Endothelial cell of umbilical vein (primary cell): Measurements from ENCODE around the gene TXN2. TPM values are rescaled to one million over a fixed set of nuclear protein-coding genes. Genes with fewer than 3 reads are reported as not detected.

ENCODE experiments used
- polyA plus RNA-seq, 4 experiments: library from polyadenylated mRNA; depleted of rRNA in 3 of 4; stranded (reverse) in 3 of 4; unstranded in 1 of 4; fragments of >200 nt; gene quantifications; 2 replicates each; pipeline versions ENCODE4 v1.2.1 to v1.2.3, GENCODE V29; 2011 to 2012; ENCODE audit warnings: missing spikeins in 1 of 4
- small RNA-seq: library from RNA; depleted of rRNA; stranded (forward); fragments of <200 nt; gene quantifications from one replicate; pipeline ENCODE3, GENCODE V24; 2012; ENCODE audit warnings: low replicate concordance, low read depth; ENCODE audit not compliant: insufficient read depth, insufficient read length
- total RNA-seq: library from RNA; stranded (reverse); gene quantifications from 2 replicates; pipeline ENCODE4 v1.2.3, GENCODE V29; 2021

Gene TXN2
- total and polyA plus RNA-seq, 2 donors (not counting 3 experiments of a cell fraction or from before 2014, with no cell fraction given) = 75.9 to 183 TPM

Small RNA genes within 50 kb of the gene (small RNA-seq; reads per million reads assigned to genes)
- gene RF00019 = not detected

Other genes with a start within 250 kb of the TXN2 start
- gene APOL2, start 242.1 kb downstream of the TXN2 start, total RNA-seq = 37.6 and 41.9 TPM in 2 replicates
- gene APOL2, start 242.1 kb downstream of the TXN2 start, polyA plus RNA-seq = 16.9 and 17.8 TPM in 2 replicates
- gene APOL1, start 228.5 kb downstream of the TXN2 start, total RNA-seq = 9.3 and 14.1 TPM in 2 replicates
- gene APOL1, start 228.5 kb downstream of the TXN2 start, polyA plus RNA-seq = 6.8 and 8.2 TPM in 2 replicates
- gene MYH9, start 93.7 kb downstream of the TXN2 start, total RNA-seq = 1,331 and 1,413 TPM in 2 replicates
- gene MYH9, start 93.7 kb downstream of the TXN2 start, polyA plus RNA-seq = 157 and 188 TPM in 2 replicates
- 14.0 and 20.4 TPM in 2 replicates for gene FOXRED2, start 25.4 kb upstream of the TXN2 start, total RNA-seq
- gene FOXRED2, start 25.4 kb upstream of the TXN2 start, polyA plus RNA-seq = 8.0 and 8.4 TPM in 2 replicates
- 192 and 201 TPM in 2 replicates for gene EIF3D, start 47.5 kb upstream of the TXN2 start, total RNA-seq
- 374 and 413 TPM in 2 replicates for gene EIF3D, start 47.5 kb upstream of the TXN2 start, polyA plus RNA-seq
- gene CACNG2, start 222.1 kb upstream of the TXN2 start, total RNA-seq = not detected in 2 replicates
- not detected in 2 replicates for gene CACNG2, start 222.1 kb upstream of the TXN2 start, polyA plus RNA-seq